ENCODE data around the gene WNK1. TPM values are rescaled to one million over a fixed set of nuclear protein-coding genes. Genes with fewer than 3 reads are reported as not detected.

Gene WNK1
- total RNA-seq, 1 donor from 2014 or later = 112 TPM

DNA sequence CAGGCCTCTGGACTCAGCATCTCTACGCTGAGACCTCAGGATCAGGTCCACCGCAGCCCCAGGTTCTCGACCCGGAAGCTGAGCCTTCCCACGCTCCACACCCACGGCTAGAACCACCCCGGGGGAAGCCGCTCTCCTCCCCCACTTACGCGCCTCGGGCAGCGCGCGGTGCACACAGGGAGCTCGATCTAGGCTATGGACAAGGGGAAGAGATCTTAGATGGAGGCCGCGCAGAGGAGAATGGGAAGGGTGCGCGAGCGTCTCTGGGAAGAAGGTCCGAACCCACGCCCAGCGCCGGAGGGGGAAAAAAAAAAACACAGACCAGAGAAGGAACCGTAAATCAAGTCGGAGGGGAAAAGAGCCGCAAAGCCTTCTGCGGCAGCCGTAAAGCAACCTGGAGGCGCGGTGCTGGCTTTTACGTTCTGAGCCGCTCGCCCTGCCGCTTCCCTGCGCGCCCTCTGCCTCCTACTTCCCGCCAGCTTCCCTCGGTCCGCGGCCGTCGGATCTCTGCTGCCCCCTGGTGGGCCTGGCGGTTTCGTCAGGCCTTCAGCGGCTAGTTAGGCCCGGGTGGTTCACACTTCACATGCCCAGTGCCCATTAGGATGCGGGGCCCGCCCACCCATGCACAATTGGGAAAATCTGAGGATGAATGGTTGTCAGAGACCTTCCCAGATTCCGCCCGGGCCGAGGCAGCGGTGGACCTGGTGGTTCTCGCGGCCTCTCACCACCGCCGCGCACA lies 197.2 kb downstream of the WNK1 start, which contains the start of gene RAD52:
RAD52 (minus strand) TSS at position 242 of the 739 bp plus-strand sequence. CDS start 16,636 bp downstream, outside the sequence.
- peak; percentile 99 to 100 for DNase-seq (ENCODE audit: low read depth in 2 of 2)

DNA sequence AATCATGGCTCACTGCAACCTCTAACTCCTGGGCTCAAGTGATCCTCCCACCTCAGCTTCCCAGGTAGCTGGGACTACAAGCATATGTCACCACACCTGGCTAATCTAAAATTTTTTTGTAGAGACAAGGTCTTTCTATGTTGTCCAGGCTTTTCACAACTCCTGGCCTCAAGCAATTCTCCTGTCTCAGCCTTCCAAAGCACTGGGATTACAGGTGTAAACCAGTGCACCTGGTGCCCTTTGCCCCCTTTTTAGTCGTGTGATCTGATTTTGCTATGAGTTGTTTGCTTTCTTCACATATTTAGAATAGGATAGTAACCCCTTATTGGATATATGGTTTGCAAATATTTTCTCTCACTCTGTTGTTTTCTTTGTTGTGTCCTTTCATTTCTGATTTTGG lies 198.8 kb downstream of the WNK1 start:
- DNase-seq (ENCODE audit: low read depth in 2 of 2) = no peak

DNA sequence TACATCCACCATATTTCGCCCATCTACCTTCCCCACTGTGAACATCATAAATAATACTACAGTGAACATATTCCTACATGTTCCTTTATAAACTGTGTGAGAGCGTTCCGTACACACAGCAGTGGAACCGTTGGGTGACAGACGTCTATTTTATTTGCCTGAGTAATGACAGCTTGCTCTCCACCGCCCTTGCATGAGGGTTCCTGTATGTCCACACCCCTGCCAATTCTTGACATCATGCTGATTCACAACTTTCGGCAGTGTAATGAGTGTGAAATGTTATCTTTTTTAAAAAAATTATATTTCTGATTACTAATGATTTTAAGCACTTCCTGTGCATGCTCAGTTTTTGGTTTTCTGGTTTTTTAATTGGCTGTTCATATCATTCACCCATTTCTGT lies 201.4 kb downstream of the WNK1 start:
- peak; percentile 34 to 83 for DNase-seq (ENCODE audit: low read depth in 2 of 2)

DNA sequence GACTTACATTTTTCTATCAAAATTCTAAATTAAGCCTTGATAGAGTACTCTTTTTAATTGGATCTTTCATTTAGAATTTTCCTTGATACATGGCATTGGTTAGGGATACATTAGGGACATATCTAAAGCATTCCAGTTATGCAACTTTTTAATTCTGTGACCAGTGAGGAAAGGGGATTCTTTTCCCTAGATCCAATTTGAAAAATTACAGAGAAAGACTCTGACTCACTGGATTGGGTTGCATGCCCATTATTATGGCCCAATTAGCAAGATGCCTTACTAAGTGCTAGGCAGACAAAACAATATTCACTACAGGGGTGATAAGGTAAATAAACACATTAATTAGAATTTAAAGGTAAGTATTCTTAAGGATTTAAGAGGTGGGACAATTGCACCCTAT lies 202.4 kb downstream of the WNK1 start:
- no peak for DNase-seq (ENCODE audit: low read depth in 2 of 2)

DNA sequence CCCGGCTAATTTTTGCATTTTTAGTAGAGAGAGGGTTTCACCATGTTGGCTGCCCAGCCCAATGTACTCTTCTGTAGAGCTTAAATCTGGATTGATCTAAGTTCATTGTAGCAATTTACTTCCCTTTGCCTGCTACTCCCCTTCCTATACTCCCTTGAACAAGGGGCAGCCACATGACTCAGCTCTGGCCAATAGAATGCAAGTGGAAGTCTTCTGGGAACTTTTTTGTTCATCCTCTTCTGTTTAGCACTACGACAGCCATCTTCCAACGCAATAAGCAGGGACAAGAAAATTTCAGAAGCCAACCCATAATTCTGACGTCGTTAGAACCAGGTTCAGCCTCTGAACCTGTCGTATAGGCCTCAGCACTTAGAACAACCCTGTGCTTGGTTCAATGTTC lies 203.6 kb downstream of the WNK1 start:
- no peak for DNase-seq (ENCODE audit: low read depth in 2 of 2)

DNA sequence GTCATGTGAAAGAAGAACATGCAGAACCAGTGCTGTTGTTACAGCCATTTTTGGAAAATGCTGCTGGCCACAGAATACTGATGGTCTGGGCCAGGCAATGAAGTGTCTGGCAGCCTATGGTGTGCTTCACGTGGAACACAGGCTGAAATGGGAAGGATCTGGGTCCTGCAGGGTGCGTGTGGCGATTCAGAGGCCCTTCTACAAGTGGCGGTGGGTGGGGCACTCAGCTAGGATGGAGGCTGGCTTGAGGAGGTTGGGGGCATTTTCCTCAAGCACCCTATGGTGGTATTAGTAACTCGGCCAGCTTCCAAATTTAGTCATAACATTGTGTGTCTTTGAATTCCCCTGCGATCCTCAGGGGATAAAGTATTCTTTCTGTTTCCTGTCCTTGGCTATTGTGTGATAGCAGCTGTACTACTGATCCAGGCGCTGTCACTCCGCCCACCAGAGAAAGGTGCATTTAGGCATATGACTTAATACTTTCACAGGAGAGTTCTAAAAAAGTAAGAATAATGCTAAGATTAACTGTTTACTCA lies 206.3 kb downstream of the WNK1 start:
- peak in 1 of 2 donors; percentile 87 for DNase-seq (ENCODE audit: low read depth in 2 of 2)

Other genes starting within 250 kb of the WNK1 start
- gene NINJ2, start 89.1 kb upstream of the WNK1 start, total RNA-seq = 0.79 and 1.7 TPM in 2 replicates
- gene RAD52, start 197.1 kb downstream of the WNK1 start, total RNA-seq = 4.1 and 7.3 TPM in 2 replicates
- gene ERC1, start 238.6 kb downstream of the WNK1 start, total RNA-seq = 17.2 and 32.5 TPM in 2 replicates